Measurements from ENCODE around the gene APP. TPM values are rescaled to one million over a fixed set of nuclear protein-coding genes. Genes with fewer than 3 reads are reported as not detected.

The APP gene
- total RNA-seq, 1 experiment from 2014 or later: 266 TPM

- 0 out of 2 replicates have a peak, but pooled peaks cover 3% of the 10 kb centered on the region for H4K20me1 ChIP-seq (ENCODE audit: low read length)
- ATAC-seq (no peak), DNase-seq (no peak)
- no peak overlapping the region for H3K27ac ChIP-seq (ENCODE audit: low read length)
- intact Hi-C loops (cut with micrococcal nuclease): no loop called here
- H2AFZ ChIP-seq (ENCODE audit: low read length): no peak overlapping the region
- POLR2A ChIA-PET (ENCODE audit: unreplicated experiment): no interaction called here
- H3K27me3 ChIP-seq (ENCODE audit: low read length): no peaks in the 10 kb centered on the region
- H3K4me3 ChIP-seq (ENCODE audit: low read length): no peak overlapping the region
- TF ChIP-seq EZH2phosphoT487 (IDR thresholded peaks at IDR 0.05; ENCODE audit: borderline replicate concordance, low read length) (no peak), CTCF (conservative IDR thresholded peaks at IDR 0.05; ENCODE audit: low read depth, low read length) (no peak), EZH2 (IDR thresholded peaks at IDR 0.05; ENCODE audit: low read length, unreplicated experiment) (no peak)
- no peak overlapping the region for H3K4me2 ChIP-seq (ENCODE audit: low read length)
- BruUV-seq (replicated peaks): no TSS peak
- H3K9me2 ChIP-seq (replicated peaks; ENCODE audit: low read length): no peaks in the 10 kb centered on the region
- no peak overlapping the region for H3K9ac ChIP-seq (ENCODE audit: low read length)
- no peaks in the 10 kb centered on the region for H3K4me1 ChIP-seq (ENCODE audit: insufficient read depth, low read length)
- CTCF ChIA-PET: no interaction called here
- H3K36me3 ChIP-seq (ENCODE audit: low read depth, low read length): peaks cover 29% of the 10 kb centered on the region
- no peaks in the 10 kb centered on the region for H3F3A ChIP-seq (ENCODE audit: low read length, unreplicated experiment)
- H3K9me3 ChIP-seq (ENCODE audit: low read length): no peaks in the 10 kb centered on the region
- peaks cover 66% of the 10 kb centered on the region for H3K79me2 ChIP-seq (ENCODE audit: low read length)
Measured at GRCh38 chr21:26105819-26106218, 64.8 kb downstream of the APP start.

GRCh38 chr21:26100573-26100972 lies 70.0 kb downstream of the APP start:
- intact Hi-C loops (cut with micrococcal nuclease): no loop called here
- Histone ChIP-seq H3K79me2 (ENCODE audit: low read length) (peaks cover 91% of the 10 kb centered on the region), H3K9me3 (ENCODE audit: low read length) (no peaks in the 10 kb centered on the region), H3K4me1 (ENCODE audit: insufficient read depth, low read length) (peaks cover 15% of the 10 kb centered on the region), H3K9me2 (replicated peaks; ENCODE audit: low read length) (no peaks in the 10 kb centered on the region), H3K9ac (ENCODE audit: low read length) (no peak overlapping the region), H4K20me1 (ENCODE audit: low read length) (0 out of 2 replicates have a peak, but pooled peaks cover 8% of the 10 kb centered on the region), H3K27ac (ENCODE audit: low read length) (no peak overlapping the region), H3K27me3 (ENCODE audit: low read length) (no peaks in the 10 kb centered on the region), H3K4me2 (ENCODE audit: low read length) (no peak overlapping the region), H3K4me3 (ENCODE audit: low read length) (no peak overlapping the region), H3F3A (ENCODE audit: low read length, unreplicated experiment) (no peaks in the 10 kb centered on the region), H3K36me3 (ENCODE audit: low read depth, low read length) (peaks cover 9% of the 10 kb centered on the region; the same call in 1 of the 2 replicates), H2AFZ (ENCODE audit: low read length) (no peak overlapping the region)
- ChIA-PET CTCF (no interaction called here), POLR2A (ENCODE audit: unreplicated experiment) (no interaction called here)
- ATAC-seq (no peak), DNase-seq (no peak)
- TF ChIP-seq EZH2 (IDR thresholded peaks at IDR 0.05; ENCODE audit: low read length, unreplicated experiment) (no peak), EZH2phosphoT487 (IDR thresholded peaks at IDR 0.05; ENCODE audit: borderline replicate concordance, low read length) (no peak), CTCF (conservative IDR thresholded peaks at IDR 0.05; ENCODE audit: low read depth, low read length) (no peak)
- BruUV-seq (replicated peaks): no TSS peak

GRCh38 chr21:26099610-26100219 lies 70.9 kb downstream of the APP start:
- ChIA-PET POLR2A (ENCODE audit: unreplicated experiment) (no interaction called here), CTCF (no interaction called here)
- Histone ChIP-seq H3K27me3 (ENCODE audit: low read length) (no peaks in the 10 kb centered on the region), H3K4me3 (ENCODE audit: low read length) (no peak overlapping the region), H3K79me2 (ENCODE audit: low read length) (peaks cover 89% of the 10 kb centered on the region), H3K9me2 (replicated peaks; ENCODE audit: low read length) (no peaks in the 10 kb centered on the region), H3K9me3 (ENCODE audit: low read length) (no peaks in the 10 kb centered on the region), H3K4me2 (ENCODE audit: low read length) (no peak overlapping the region), H3F3A (ENCODE audit: low read length, unreplicated experiment) (no peaks in the 10 kb centered on the region), H3K9ac (ENCODE audit: low read length) (no peak overlapping the region), H3K4me1 (ENCODE audit: insufficient read depth, low read length) (peaks cover 15% of the 10 kb centered on the region), H2AFZ (ENCODE audit: low read length) (no peak overlapping the region), H3K27ac (ENCODE audit: low read length) (no peak overlapping the region), H4K20me1 (ENCODE audit: low read length) (0 out of 2 replicates have a peak, but pooled peaks cover 8% of the 10 kb centered on the region), H3K36me3 (ENCODE audit: low read depth, low read length) (peaks cover 9% of the 10 kb centered on the region; the same call in 1 of the 2 replicates)
- DNase-seq (no peak), ATAC-seq (no peak)
- intact Hi-C loops (cut with micrococcal nuclease): no loop called here
- no TSS peak for BruUV-seq (replicated peaks)
- TF ChIP-seq EZH2 (IDR thresholded peaks at IDR 0.05; ENCODE audit: low read length, unreplicated experiment): no peak
- no peak for TF ChIP-seq CTCF (conservative IDR thresholded peaks at IDR 0.05; ENCODE audit: low read depth, low read length)
- TF ChIP-seq EZH2phosphoT487 (IDR thresholded peaks at IDR 0.05; ENCODE audit: borderline replicate concordance, low read length): no peak

Measured in PC-3 (cell line).